ENCODE measurements around the gene DIP2A.
A peak's percentile ranks its signal among the peaks of the same experiment; 100 is the strongest.

The DIP2A gene

GRCh38 chr21:46465651-46466050 is 7.0 kb downstream of the DIP2A start:
- H3K4me1 ChIP-seq (ENCODE audit: control insufficient read depth, insufficient read depth, low read length, poor library complexity, severe bottlenecking) = no peaks in the 10 kb centered on the region
- no peak overlapping the region for H3K4me3 ChIP-seq (ENCODE audit: extremely low read depth, insufficient read depth, low read length, poor library complexity, severe bottlenecking)
- WGBS, 2 experiments (ENCODE audit: insufficient coverage in 2 of 2) = 100% methylated on average over 1 of the region's 3 CpGs
- peaks cover 62% of the 10 kb centered on the region for H3K36me3 ChIP-seq (ENCODE audit: control insufficient read depth, insufficient read depth, low read length)
- no peak overlapping the region for H3K27ac ChIP-seq (ENCODE audit: low read depth, low read length, severe bottlenecking)
- no peaks in the 10 kb centered on the region for H3K9me3 ChIP-seq (ENCODE audit: control insufficient read depth, low read length)

DNA sequence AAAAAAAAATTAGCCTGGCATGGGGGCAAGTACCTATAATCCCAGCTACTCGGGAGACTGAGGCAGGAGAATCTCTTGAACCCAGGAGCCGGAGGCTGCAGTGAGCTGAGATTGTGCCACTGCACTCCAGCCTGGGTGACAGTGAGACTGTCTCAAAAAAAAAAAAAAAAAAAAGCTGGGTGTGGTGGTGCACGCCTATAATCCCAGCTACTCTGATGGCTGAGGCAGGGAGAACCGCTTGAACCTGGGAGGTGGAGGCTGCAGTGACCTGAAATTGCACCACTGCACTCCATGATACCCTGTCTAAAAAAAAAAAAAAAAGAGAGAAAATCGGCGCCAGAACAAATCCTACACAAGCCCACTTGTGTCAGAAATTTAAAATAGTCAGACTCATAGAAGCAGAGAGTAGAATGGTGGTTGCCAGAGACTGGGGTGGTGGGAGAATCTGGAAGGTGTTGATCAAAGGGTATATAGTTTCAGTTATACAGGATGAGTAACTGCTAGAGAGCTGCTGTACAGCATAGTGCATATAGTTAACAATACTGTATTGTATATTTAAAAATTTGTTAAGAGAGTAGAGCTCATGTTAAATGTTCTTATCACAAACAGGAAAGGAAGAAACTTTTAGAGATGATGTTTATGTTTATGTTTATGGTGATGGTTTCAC is 9.6 kb downstream of the DIP2A start:
- Histone ChIP-seq H3K36me3 (ENCODE audit: control insufficient read depth, insufficient read depth, low read length) (peaks cover 44% of the 10 kb centered on the region), H3K4me1 (ENCODE audit: control insufficient read depth, insufficient read depth, low read length, poor library complexity, severe bottlenecking) (no peaks in the 10 kb centered on the region), H3K4me3 (ENCODE audit: extremely low read depth, insufficient read depth, low read length, poor library complexity, severe bottlenecking) (no peak overlapping the region), H3K27ac (ENCODE audit: low read depth, low read length, severe bottlenecking) (no peak overlapping the region), H3K9me3 (ENCODE audit: control insufficient read depth, low read length) (no peaks in the 10 kb centered on the region)
- WGBS, 2 experiments (ENCODE audit: insufficient coverage in 2 of 2) = 81 to 83% methylated on average over 1 to 2 of the region's 6 CpGs

- no peak overlapping the region for H3K4me3 ChIP-seq (ENCODE audit: extremely low read depth, insufficient read depth, low read length, poor library complexity, severe bottlenecking)
- no peaks in the 10 kb centered on the region for H3K4me1 ChIP-seq (ENCODE audit: control insufficient read depth, insufficient read depth, low read length, poor library complexity, severe bottlenecking)
- H3K27ac ChIP-seq (ENCODE audit: low read depth, low read length, severe bottlenecking) = no peak overlapping the region
- peaks cover 43% of the 10 kb centered on the region for H3K36me3 ChIP-seq (ENCODE audit: control insufficient read depth, insufficient read depth, low read length)
- H3K9me3 ChIP-seq (ENCODE audit: control insufficient read depth, low read length) = no peaks in the 10 kb centered on the region
- 91 to 98% methylated on average over 1 to 3 of the region's 3 CpGs for WGBS, 2 experiments (ENCODE audit: insufficient coverage in 2 of 2)
Observed at GRCh38 chr21:46469275-46469674, 10.6 kb downstream of the DIP2A start.

GRCh38 chr21:46471514-46471913 is 12.8 kb downstream of the DIP2A start:
- 100% methylated on average over 1 of the region's 1 CpG; no CpG with 5 or more reads in 1 of the 2 experiments for WGBS, 2 experiments (ENCODE audit: insufficient coverage in 2 of 2)
- peak overlapping the region; percentile 1 for H3K27ac ChIP-seq (ENCODE audit: low read depth, low read length, severe bottlenecking)
- H3K4me1 ChIP-seq (ENCODE audit: control insufficient read depth, insufficient read depth, low read length, poor library complexity, severe bottlenecking) = no peaks in the 10 kb centered on the region
- H3K4me3 ChIP-seq (ENCODE audit: extremely low read depth, insufficient read depth, low read length, poor library complexity, severe bottlenecking) = no peak overlapping the region
- H3K36me3 ChIP-seq (ENCODE audit: control insufficient read depth, insufficient read depth, low read length) = peaks cover 44% of the 10 kb centered on the region
- H3K9me3 ChIP-seq (ENCODE audit: control insufficient read depth, low read length) = no peaks in the 10 kb centered on the region

GRCh38 chr21:46472246-46472645 is 13.6 kb downstream of the DIP2A start:
- Histone ChIP-seq H3K4me3 (ENCODE audit: extremely low read depth, insufficient read depth, low read length, poor library complexity, severe bottlenecking) (no peak overlapping the region), H3K9me3 (ENCODE audit: control insufficient read depth, low read length) (no peaks in the 10 kb centered on the region), H3K27ac (ENCODE audit: low read depth, low read length, severe bottlenecking) (no peak overlapping the region), H3K4me1 (ENCODE audit: control insufficient read depth, insufficient read depth, low read length, poor library complexity, severe bottlenecking) (no peaks in the 10 kb centered on the region), H3K36me3 (ENCODE audit: control insufficient read depth, insufficient read depth, low read length) (peaks cover 47% of the 10 kb centered on the region)
- 89 to 98% methylated on average over 5 of the region's 6 CpGs for WGBS, 2 experiments (ENCODE audit: insufficient coverage in 2 of 2)

DNA sequence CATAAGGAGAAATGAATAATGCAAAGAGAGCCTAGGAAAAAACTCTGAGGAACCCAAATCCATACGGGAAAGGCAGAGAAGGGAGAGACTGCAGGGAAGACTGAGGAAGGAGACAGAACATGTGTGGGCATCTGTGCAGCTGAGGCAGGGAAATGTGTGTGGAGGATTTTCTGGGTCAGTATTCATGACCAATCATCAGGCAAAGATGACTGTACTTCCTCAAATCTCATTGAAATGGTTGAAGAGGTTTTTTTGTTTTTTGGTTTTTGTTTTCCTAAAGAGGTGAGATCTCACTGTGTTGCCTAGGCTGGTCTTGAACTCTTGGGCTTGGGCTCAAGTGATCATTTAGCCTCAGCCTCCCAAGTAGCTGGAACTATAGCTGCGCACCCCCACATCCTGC is 15.7 kb downstream of the DIP2A start:
- no peaks in the 10 kb centered on the region for H3K4me1 ChIP-seq (ENCODE audit: control insufficient read depth, insufficient read depth, low read length, poor library complexity, severe bottlenecking)
- peaks cover 44% of the 10 kb centered on the region for H3K36me3 ChIP-seq (ENCODE audit: control insufficient read depth, insufficient read depth, low read length)
- H3K27ac ChIP-seq (ENCODE audit: low read depth, low read length, severe bottlenecking) = no peak overlapping the region
- 93 to 95% methylated on average over 2 of the region's 2 CpGs for WGBS, 2 experiments (ENCODE audit: insufficient coverage in 2 of 2)
- no peaks in the 10 kb centered on the region for H3K9me3 ChIP-seq (ENCODE audit: control insufficient read depth, low read length)
- no peak overlapping the region for H3K4me3 ChIP-seq (ENCODE audit: extremely low read depth, insufficient read depth, low read length, poor library complexity, severe bottlenecking)

GRCh38 chr21:46475296-46475695 is 16.6 kb downstream of the DIP2A start:
- Histone ChIP-seq H3K4me3 (ENCODE audit: extremely low read depth, insufficient read depth, low read length, poor library complexity, severe bottlenecking) (no peak overlapping the region), H3K4me1 (ENCODE audit: control insufficient read depth, insufficient read depth, low read length, poor library complexity, severe bottlenecking) (no peaks in the 10 kb centered on the region), H3K9me3 (ENCODE audit: control insufficient read depth, low read length) (no peaks in the 10 kb centered on the region), H3K36me3 (ENCODE audit: control insufficient read depth, insufficient read depth, low read length) (peaks cover 45% of the 10 kb centered on the region), H3K27ac (ENCODE audit: low read depth, low read length, severe bottlenecking) (no peak overlapping the region)
- WGBS, 2 experiments (ENCODE audit: insufficient coverage in 2 of 2) = no CpG with 5 or more reads among the region's 1 CpG

GRCh38 chr21:46477765-46478164 is 19.1 kb downstream of the DIP2A start:
- 88 to 98% methylated on average over 6 to 7 of the region's 7 CpGs for WGBS, 2 experiments (ENCODE audit: insufficient coverage in 2 of 2)
- no peak overlapping the region for H3K4me3 ChIP-seq (ENCODE audit: extremely low read depth, insufficient read depth, low read length, poor library complexity, severe bottlenecking)
- no peaks in the 10 kb centered on the region for H3K9me3 ChIP-seq (ENCODE audit: control insufficient read depth, low read length)
- no peaks in the 10 kb centered on the region for H3K4me1 ChIP-seq (ENCODE audit: control insufficient read depth, insufficient read depth, low read length, poor library complexity, severe bottlenecking)
- peaks cover 58% of the 10 kb centered on the region for H3K36me3 ChIP-seq (ENCODE audit: control insufficient read depth, insufficient read depth, low read length)
- H3K27ac ChIP-seq (ENCODE audit: low read depth, low read length, severe bottlenecking) = no peak overlapping the region

DNA sequence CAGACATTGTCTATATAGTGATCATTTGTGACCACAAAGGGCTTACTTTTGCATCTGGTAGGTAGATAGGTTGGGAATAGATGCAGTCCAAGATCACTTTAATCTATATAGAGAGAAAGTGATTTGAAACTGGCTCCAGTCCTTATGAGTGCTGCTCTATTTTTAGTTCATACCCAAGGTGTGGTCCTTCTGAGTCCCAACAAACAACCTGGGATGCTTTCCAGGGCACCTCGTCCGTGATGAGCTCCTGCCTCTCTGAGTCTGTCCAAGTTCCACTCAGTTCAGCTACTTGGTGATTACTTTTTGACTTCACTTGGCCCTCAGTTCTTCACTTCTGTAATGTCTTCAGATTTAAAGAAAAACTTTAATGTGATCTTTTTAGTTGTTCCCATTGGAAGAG is 20.2 kb downstream of the DIP2A start:
- Histone ChIP-seq H3K4me3 (ENCODE audit: extremely low read depth, insufficient read depth, low read length, poor library complexity, severe bottlenecking) (no peak overlapping the region), H3K27ac (ENCODE audit: low read depth, low read length, severe bottlenecking) (no peak overlapping the region), H3K9me3 (ENCODE audit: control insufficient read depth, low read length) (no peaks in the 10 kb centered on the region), H3K4me1 (ENCODE audit: control insufficient read depth, insufficient read depth, low read length, poor library complexity, severe bottlenecking) (no peaks in the 10 kb centered on the region), H3K36me3 (ENCODE audit: control insufficient read depth, insufficient read depth, low read length) (peaks cover 55% of the 10 kb centered on the region)
- WGBS, 2 experiments (ENCODE audit: insufficient coverage in 2 of 2) = 100% methylated on average over 2 of the region's 2 CpGs

- Histone ChIP-seq H3K4me3 (ENCODE audit: extremely low read depth, insufficient read depth, low read length, poor library complexity, severe bottlenecking) (no peak overlapping the region), H3K27ac (ENCODE audit: low read depth, low read length, severe bottlenecking) (no peak overlapping the region), H3K4me1 (ENCODE audit: control insufficient read depth, insufficient read depth, low read length, poor library complexity, severe bottlenecking) (no peaks in the 10 kb centered on the region), H3K36me3 (ENCODE audit: control insufficient read depth, insufficient read depth, low read length) (peaks cover 51% of the 10 kb centered on the region), H3K9me3 (ENCODE audit: control insufficient read depth, low read length) (no peaks in the 10 kb centered on the region)
- WGBS, 2 experiments (ENCODE audit: insufficient coverage in 2 of 2) = 99 to 100% methylated on average over 4 to 5 of the region's 5 CpGs
Observed at GRCh38 chr21:46480466-46480865, 21.8 kb downstream of the DIP2A start.

- H3K27ac ChIP-seq (ENCODE audit: low read depth, low read length, severe bottlenecking) = no peak overlapping the region
- H3K9me3 ChIP-seq (ENCODE audit: control insufficient read depth, low read length) = no peaks in the 10 kb centered on the region
- H3K36me3 ChIP-seq (ENCODE audit: control insufficient read depth, insufficient read depth, low read length) = peaks cover 50% of the 10 kb centered on the region
- 100% methylated on average over 1 to 4 of the region's 6 CpGs for WGBS, 2 experiments (ENCODE audit: insufficient coverage in 2 of 2)
- H3K4me1 ChIP-seq (ENCODE audit: control insufficient read depth, insufficient read depth, low read length, poor library complexity, severe bottlenecking) = no peaks in the 10 kb centered on the region
- no peak overlapping the region for H3K4me3 ChIP-seq (ENCODE audit: extremely low read depth, insufficient read depth, low read length, poor library complexity, severe bottlenecking)
Observed at GRCh38 chr21:46482225-46482845, 23.6 kb downstream of the DIP2A start.
